BE2C (cell line): ENCODE data around the gene DNAJA4. TPM values are rescaled to one million over a fixed set of nuclear protein-coding genes. Genes with fewer than 3 reads are reported as not detected.

Source experiments
- DNase-seq: peaks from one replicate; pipeline ENCODE4 v3.0.0-alpha.2; 2020
- H3K27me3 ChIP-seq: fragments of 250-450 bp; sonication (Bioruptor Pico); 2 replicates; pipeline ENCODE4 v1.5.1; 2020; ENCODE audit warnings: mild to moderate bottlenecking
- H3K36me3 ChIP-seq: fragments of 250-450 bp; sonication (Bioruptor Pico); 2 replicates; pipeline ENCODE4 v1.5.1; 2020; ENCODE audit warnings: mild to moderate bottlenecking
- H3K4me1 ChIP-seq: fragments of 250-450 bp; sonication (Bioruptor Pico); 2 replicates; pipeline ENCODE4 v1.5.1; 2020
- H3K4me3 ChIP-seq: 2 replicates; pipeline ENCODE4 v1.5.1; 2011; ENCODE audit warnings: low read depth, low read length
- H3K9me3 ChIP-seq: fragments of 250-450 bp; sonication (Bioruptor Pico); 2 replicates; pipeline ENCODE4 v1.5.1; 2020
- CTCF ChIP-seq: IDR thresholded peaks from 2 replicates; pipeline ENCODE4 v1.5.1; 2012; ENCODE audit warnings: mild to moderate bottlenecking, low read depth, low read length
- polyA plus RNA-seq: library from polyadenylated mRNA; unstranded; fragments of >200 nt; gene quantifications from one replicate; pipeline ENCODE4 v1.2.1, GENCODE V29; 2012; ENCODE audit warnings: low read depth, missing spikeins; ENCODE audit not compliant: insufficient read length, insufficient read depth

The DNAJA4 gene
- polyA plus RNA-seq: 5.6 TPM

DNA sequence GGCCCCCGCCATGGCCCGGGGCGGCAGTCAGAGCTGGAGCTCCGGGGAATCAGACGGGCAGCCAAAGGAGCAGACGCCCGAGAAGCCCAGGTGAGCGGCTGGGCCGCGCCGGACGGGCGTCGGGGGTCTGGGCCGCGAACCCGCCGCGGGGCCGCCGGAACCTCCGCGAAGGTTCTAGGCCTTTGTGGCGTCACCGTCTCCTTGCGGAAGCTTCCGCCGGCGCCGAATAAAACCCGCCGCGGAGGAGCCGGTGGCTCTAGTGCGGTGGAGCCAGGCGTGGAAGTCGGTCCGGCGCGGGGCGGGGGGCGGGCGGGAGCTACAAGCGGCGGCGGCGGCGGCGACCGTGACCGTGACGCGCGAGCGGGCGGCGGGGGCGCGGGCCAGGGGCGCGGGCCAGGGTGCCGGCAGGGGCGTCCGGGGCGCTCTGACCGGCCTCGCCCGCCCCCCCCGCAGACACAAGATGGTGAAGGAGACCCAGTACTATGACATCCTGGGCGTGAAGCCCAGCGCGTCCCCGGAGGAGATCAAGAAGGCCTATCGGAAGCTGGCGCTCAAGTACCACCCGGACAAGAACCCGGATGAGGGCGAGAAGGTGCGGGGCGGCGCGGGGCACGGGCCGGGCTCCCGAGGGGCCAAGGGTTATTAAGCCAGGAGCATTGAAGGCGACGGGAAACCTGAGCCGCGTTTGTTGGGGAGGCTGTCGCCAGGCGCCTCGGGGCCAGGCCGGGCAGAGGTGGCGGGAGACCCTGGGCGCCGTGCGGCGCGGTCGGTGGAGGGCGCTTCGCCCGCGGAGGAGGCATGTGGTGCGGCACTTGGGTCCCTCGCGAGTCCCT is at the start of gene DNAJA4:
TSS of gene DNAJA4 (plus strand) at position 259 of the 833 bp plus-strand sequence. CDS start at position 461, 202 bp downstream.
- TF ChIP-seq CTCF: no peak; the same call in 1 of the 2 replicates
- Histone ChIP-seq H3K4me3 (peak within 1 kb of the TSS; percentile 51), H3K4me1 (no peaks in the 10 kb centered on the region)

GRCh38 chr15:78216276-78217104 is 47.9 kb upstream of the DNAJA4 start:
- no peak for TF ChIP-seq CTCF
- DNase-seq: peak; percentile 46
- no peaks in the 10 kb centered on the region for H3K36me3 ChIP-seq

More for the DNA sequence above, at the start of gene DNAJA4:
- Histone ChIP-seq H3K27me3 (no peaks in the 10 kb centered on the region), H3K36me3 (no peaks in the 10 kb centered on the region), H3K9me3 (no peaks in the 10 kb centered on the region)
- DNase-seq: peak; percentile 31

GRCh38 chr15:78220713-78221112 is 43.6 kb upstream of the DNAJA4 start:
- Histone ChIP-seq H3K27me3 (no peaks in the 10 kb centered on the region), H3K36me3 (no peaks in the 10 kb centered on the region), H3K9me3 (no peaks in the 10 kb centered on the region), H3K4me3 (no peak overlapping the region), H3K4me1 (peaks cover 4% of the 10 kb centered on the region; the same call in 1 of the 2 replicates)
- TF ChIP-seq CTCF: no peak
- no peak for DNase-seq

More at GRCh38 chr15:78216276-78217104, 47.9 kb upstream of the DNAJA4 start:
- peaks cover 16% of the 10 kb centered on the region for H3K4me1 ChIP-seq
- no peak overlapping the region for H3K4me3 ChIP-seq
- no peaks in the 10 kb centered on the region for H3K9me3 ChIP-seq
- H3K27me3 ChIP-seq: no peaks in the 10 kb centered on the region

- TF ChIP-seq CTCF: no peak
- H3K9me3 ChIP-seq: no peaks in the 10 kb centered on the region
- H3K36me3 ChIP-seq: no peaks in the 10 kb centered on the region
- DNase-seq: no peak
- no peaks in the 10 kb centered on the region for H3K27me3 ChIP-seq
- no peak overlapping the region for H3K4me3 ChIP-seq
- no peaks in the 10 kb centered on the region for H3K4me1 ChIP-seq
These were observed 41.5 kb upstream of the DNAJA4 start for GRCh38 chr15:78222745-78223395.

- Histone ChIP-seq H3K27me3 (no peaks in the 10 kb centered on the region), H3K9me3 (no peaks in the 10 kb centered on the region), H3K4me1 (no peaks in the 10 kb centered on the region), H3K4me3 (no peak overlapping the region), H3K36me3 (no peaks in the 10 kb centered on the region)
- TF ChIP-seq CTCF: no peak
- no peak for DNase-seq
These were observed 40.9 kb upstream of the DNAJA4 start for GRCh38 chr15:78223396-78224022.
